GM19463 (cell line): ENCODE measurements around the gene SH2D2A.

Experiments used
- ATAC-seq: cut with Tn5 transposase; IDR thresholded peaks from one replicate; pipeline ENCODE4 v1.9.1; 2021; ENCODE audit warnings: mild to moderate bottlenecking, moderate library complexity; ENCODE audit not compliant: unreplicated experiment

SH2D2A gene

GRCh38 chr1:156805766-156806511 lies 10.7 kb downstream of the SH2D2A start:
- ATAC-seq: no peak

- no peak for ATAC-seq
Observed at GRCh38 chr1:156804572-156805243, 11.9 kb downstream of the SH2D2A start.

- no peak for ATAC-seq
Observed at GRCh38 chr1:156804026-156804425, 12.6 kb downstream of the SH2D2A start.

GRCh38 chr1:156803086-156803851 lies 13.4 kb downstream of the SH2D2A start:
- ATAC-seq: no peak

GRCh38 chr1:156802421-156802935 lies 14.2 kb downstream of the SH2D2A start:
- ATAC-seq: no peak

- ATAC-seq: no peak
Observed at GRCh38 chr1:156801409-156802121, 15.1 kb downstream of the SH2D2A start.

- ATAC-seq: no peak
Observed at GRCh38 chr1:156797212-156797871, 19.3 kb downstream of the SH2D2A start.

GRCh38 chr1:156796340-156797097 lies 20.1 kb downstream of the SH2D2A start:
- ATAC-seq: no peak

- no peak for ATAC-seq
Observed at GRCh38 chr1:156795787-156796186, 20.9 kb downstream of the SH2D2A start.

- no peak for ATAC-seq
Observed at GRCh38 chr1:156795374-156795733, 21.3 kb downstream of the SH2D2A start.

GRCh38 chr1:156794506-156795373 lies 21.9 kb downstream of the SH2D2A start:
- no peak for ATAC-seq

GRCh38 chr1:156789621-156790318 lies 26.9 kb downstream of the SH2D2A start:
- ATAC-seq: no peak

GRCh38 chr1:156788136-156788535 lies 28.5 kb downstream of the SH2D2A start:
- no peak for ATAC-seq

GRCh38 chr1:156786640-156787039 lies 30.0 kb downstream of the SH2D2A start:
- ATAC-seq: no peak

GRCh38 chr1:156785458-156785857 lies 31.2 kb downstream of the SH2D2A start:
- ATAC-seq: no peak

GRCh38 chr1:156781585-156782186 lies 35.0 kb downstream of the SH2D2A start:
- no peak for ATAC-seq

GRCh38 chr1:156777573-156777972 lies 39.1 kb downstream of the SH2D2A start:
- ATAC-seq: no peak

GRCh38 chr1:156776942-156777341 lies 39.7 kb downstream of the SH2D2A start:
- no peak for ATAC-seq
